GM19035 (cell line): ENCODE results near the gene INSM1.

Experiments
- ATAC-seq: cut with Tn5 transposase; IDR thresholded peaks from one replicate; pipeline ENCODE4 v1.9.1; 2021; ENCODE audit not compliant: unreplicated experiment

Gene INSM1

DNA sequence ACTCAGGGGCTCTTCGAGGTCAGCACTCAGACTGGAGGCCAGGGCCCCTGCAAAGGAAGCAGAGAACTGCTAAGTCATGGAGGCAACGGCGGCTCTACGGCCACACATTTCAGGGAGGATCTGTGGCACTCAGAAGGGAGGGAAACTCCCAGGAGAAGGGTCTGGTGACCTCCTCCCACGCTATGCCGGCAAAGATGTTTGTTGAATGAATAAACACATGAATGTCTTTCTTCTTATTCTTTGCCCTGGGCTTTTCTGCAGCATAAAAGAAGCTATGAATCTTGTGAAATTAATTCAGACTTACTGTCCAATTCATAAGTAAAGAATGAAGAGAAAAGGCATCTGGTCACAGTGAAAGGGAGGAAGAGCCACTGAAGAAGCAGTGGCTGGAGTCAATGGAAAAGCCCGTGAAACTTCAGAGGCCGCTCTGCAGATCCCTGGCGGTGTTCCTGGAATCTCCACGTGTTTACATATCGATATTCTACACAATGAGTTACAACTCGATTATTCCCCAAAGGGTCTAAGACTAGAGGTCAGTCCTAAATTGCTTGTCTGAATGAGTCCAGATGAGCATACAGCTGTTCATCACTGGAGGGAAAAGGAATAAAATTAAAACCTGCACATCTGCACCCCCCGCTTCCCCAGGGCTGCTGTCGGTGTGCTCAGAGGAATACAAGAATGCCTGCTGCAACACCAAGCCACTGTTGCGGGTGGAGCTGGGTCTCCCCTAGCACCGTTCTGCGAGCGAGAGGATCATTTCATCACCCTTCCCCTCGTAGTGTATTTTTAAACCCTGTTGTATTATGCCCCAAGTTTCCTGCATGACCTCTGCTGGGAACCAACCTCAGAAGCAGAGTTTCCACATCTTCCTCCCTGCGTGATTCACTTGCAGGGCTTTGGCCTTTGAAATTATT is 25.6 kb downstream of the INSM1 start:
- no peak for ATAC-seq

DNA sequence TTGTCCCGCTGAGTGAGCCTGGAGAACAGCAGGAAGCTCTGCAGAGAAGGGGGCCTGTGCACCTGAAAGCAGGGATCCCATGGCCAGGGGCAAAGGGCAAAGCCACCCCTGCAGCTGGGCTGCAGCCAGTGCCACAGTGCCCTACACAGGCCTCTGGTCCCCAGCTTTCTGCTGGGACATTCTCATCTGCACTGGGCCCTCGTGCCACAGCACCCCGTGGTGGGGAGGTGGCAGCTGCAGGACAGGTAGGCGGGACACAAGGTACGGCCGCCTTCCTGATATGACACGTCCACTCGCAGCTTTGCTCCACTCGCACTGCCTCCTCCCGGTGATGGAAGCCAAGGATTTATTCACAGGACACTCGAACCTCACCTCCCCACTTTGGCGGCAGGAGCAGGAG is 27.2 kb downstream of the INSM1 start:
- no peak for ATAC-seq

DNA sequence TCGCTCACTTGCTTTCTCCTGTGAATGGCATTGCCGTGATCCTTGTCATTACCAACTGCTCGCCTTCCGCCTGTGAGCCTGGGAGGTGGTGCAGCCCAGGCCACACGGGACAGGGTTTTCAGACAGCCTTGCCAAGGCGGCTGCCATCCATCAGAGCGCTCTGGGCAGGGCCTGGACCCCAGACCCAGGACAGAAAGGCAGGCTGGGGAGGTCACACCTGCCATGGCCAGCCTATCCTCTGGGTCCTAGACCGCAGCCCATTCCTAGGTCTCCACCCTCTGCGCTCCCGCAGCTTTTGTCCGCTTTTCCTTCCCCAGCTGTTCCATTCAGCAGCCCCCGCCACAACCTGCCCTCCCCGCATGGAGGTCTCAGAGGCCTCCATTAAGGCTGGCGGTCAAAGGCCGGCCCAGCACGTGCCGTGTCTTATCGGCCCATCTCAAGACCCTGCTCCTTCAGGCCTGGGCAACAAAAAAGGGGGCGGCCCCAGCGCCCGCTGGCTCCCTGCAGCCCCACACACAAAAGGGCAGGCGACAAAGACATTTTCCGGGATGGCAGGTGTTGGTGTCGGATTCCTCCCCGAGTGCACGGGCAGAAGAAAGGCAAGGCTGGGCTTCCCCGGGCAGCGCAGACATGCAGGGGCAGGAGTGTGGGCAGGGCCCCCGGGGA is 28.1 kb downstream of the INSM1 start:
- no peak for ATAC-seq

DNA sequence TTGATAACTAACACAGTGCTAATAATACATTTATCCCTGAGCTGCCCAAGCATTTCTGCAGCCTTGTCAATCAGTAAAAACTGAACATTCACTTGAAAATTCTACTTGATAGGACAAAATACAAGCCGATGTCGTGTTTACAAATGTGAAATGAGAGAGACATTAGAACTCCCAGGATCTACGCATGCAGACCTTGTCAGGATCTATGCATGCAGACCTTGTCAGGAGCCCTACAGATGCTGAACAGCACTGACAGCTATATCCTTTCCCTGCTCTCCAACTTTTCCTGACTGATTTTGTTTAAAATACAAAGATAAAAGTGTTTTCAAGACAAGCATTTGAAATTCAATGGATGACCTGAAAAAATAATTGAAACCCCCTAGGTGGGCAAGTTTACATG is 28.9 kb downstream of the INSM1 start:
- ATAC-seq: no peak

DNA sequence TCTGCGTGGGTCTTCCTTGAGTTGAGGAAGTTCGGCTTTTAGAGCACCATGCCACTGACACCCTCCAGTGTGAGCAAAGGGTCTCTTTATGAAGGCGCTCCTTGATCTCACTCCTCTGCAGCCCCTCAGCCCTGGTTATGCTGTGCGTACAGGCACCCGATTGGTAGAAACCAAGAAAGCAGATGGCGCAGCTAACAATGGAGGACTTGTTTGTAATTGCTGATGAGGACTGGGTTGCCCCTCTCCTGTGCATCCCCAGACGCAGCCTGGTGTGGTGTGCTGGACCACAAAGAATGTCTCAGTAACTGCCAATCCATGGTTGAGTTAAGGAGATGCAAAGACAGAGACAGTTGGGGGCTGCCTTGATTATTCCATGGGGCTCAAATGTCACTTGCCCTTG is 30.2 kb downstream of the INSM1 start:
- no peak for ATAC-seq

DNA sequence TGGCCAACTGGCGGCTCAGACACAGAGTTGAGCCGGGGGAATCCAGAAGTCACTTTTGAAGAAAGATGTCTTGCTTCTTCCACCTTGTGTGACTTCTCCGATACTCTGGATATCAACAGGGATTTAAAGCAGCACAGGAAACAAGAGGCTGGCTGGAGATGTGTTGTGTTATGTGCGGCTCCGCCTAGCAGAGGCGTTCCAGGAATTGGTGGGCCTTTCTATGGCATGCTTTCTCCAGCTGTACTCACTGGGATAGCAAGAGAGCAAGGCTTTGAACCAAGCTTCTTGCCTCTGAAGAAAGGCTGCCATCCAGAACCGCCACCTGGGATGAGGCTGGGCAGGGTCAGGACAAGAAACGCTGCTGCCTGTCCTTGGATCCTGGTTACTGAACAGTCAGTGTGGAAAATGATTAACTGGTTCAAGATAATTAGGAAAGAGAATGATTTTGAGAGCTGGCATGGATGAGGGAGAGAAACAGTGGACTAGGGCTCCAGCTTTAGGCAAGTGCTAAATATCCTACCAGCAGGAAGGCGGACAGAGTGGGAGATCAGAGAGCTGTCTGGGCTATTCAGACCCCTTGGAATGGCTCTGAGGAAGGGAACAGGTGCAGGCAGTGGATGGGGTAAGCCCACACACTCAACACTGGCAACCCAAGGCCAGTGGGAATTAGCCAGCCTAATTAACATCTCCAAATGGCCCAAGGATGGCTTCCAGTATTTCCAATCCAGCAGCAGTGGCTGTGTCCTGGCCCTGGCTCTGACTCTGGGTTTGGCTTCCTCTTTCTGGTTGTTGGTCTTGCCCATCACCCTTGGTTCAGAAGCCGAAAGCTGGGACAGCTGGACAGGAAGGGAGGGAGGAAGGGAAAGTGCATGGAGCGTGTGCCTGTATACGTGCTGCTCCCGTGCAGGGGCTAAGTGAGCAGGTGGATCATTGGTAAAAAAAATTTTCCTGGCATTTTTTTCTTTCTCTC is 31.9 kb downstream of the INSM1 start:
- no peak for ATAC-seq

DNA sequence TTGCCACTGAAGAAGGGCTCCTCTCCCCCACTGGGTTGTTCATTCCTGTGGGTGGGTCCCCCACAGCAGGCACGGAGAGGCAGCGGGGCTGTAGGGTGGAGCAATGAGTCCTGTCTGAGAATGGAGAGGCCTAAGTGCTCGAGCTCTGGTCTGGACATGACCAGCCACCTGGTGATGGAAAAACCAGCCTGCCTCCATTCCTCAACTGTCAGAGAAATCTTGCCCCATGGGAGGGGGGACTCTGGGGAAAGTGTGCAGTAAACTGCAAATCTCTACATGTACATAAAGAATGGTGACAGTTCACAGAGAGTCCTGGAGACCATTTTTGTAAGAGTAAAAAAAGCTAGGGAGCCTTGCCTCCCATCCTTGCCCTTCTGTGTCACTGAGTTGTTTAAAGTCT is 34.1 kb downstream of the INSM1 start:
- no peak for ATAC-seq

DNA sequence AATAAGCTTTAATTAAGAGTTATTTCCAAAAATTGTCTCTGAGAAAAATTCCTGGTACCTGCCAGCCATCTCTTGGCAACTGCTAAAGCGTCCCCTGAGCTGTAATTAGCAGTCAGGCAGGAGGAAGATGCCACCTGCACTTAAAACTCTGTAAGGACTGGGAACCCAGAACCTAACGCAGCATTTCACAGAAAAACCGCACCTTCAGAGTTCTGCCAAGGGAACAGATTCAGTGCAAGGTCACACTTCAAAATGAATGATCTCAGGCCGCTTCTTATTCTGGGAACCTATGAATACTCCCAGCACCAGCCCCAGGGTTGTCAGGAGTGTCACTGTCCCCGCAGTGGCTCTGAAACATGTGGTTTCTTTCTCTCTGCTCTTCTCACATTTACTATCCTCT is 36.7 kb downstream of the INSM1 start:
- no peak for ATAC-seq

DNA sequence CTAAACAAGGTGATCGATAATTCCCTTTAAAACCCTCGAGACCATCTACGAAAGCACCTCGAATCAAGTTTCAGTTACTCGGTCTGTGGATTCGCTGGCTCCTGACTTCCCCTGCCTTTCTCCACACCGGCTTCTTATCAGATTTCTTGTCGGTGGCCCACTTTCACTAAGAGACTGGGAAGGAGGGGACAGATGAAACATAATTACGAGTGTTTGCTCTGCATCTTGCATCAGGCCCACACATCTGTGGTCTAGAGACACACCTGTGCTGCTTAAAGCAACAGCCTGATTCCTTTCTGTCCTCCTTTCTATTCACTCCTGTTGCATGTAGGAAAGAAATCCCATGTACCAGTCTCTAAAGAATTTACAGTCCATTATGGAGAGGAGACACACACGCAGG is 37.7 kb downstream of the INSM1 start:
- ATAC-seq: no peak

DNA sequence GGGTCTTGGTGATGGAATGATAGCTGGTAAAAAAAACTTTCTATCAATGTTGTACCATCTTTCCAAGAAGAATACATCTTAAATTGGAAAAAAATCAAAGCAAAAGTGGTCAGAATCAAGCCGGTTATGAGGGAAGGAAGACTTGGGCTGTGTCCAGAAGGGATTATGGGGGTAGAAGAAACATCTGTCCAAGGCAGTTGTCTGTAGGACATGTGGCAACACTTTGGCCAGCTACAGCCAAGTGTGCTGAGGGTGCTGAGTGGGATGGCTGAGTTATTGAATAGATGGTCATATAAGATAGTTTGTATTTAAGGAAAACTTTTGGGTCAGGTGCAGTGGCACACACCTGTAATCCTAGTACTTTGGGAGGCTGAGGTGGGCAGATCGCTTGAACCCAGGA is 38.4 kb downstream of the INSM1 start:
- ATAC-seq: no peak

DNA sequence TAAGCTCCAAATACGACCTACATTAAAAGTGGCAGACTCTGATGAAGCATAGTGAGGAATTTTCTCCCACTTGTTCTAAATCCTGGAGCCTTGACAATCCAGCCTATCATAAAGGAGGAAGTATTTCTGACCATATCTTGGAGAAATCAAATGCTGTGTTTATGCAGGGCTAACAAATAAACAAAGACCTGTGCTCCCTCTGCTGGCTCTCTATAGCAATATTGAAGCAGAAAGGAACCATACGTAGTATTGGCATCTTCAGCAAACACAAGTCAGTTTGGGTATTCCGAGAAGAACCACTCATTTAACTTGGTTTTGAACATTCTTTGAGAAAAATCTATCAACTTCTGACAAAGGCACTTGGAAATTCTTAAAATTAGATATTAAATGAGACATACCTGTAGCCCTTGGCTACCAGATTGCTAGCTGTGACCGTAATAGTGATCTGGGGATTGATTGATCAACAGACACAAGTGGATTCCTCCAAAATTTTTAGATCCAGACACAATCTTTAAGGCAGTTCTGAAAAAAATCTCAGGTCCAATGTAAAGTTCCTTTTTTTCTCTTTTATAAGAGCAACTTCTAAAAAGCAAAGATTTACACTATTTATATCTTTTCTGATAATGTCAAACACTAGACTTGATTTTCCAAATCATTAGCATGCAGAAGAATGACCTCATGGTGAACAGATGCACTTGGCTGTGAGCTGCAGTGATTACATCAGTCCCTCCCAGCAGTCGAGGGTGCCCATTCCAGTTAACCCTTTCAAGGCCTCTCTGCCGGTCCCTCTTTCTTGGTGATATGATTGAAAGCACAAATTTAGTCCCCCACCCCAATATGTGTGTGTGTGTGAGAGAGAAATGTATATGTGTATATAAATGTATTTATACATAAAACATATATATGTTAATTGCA is 40.2 kb downstream of the INSM1 start:
- no peak for ATAC-seq

DNA sequence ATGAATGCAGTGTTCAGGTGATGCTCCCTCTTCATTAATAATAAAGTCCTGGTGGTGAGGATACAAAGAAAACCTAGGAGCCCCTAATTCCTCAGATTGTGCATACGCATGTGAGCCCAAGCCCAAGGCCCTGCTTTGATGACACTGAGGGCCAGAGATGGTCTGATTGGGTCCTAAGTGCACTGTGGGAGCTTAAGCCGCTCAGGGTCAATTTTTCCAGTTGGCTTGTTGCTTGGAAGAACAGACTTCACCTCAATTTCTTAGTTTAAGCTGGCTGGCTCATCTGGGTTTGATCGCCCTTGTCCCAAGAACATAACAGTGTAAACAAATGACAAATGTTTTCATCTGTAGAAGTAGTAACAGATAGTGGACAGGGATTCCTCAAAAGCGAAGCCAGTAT is 41.4 kb downstream of the INSM1 start:
- ATAC-seq: no peak

DNA sequence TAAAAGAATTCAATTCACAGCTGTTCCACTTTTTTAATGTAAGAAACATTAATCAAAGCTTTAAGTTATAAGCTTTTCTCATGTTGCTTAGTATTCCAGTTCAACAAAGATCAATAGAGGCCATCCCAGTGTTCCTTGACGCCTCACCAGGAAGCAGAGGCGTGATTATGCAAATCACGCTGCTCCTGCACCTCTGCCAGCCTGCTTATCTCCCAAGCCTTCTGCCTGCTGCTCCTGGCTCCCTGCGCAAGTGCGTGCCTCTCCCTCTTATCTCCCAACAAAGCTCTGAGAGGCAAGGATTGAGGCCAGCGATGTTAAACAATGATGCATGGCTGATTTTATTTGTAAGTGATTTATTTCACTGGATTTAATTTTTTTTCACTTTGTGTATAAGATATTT is 42.8 kb downstream of the INSM1 start:
- ATAC-seq: no peak

DNA sequence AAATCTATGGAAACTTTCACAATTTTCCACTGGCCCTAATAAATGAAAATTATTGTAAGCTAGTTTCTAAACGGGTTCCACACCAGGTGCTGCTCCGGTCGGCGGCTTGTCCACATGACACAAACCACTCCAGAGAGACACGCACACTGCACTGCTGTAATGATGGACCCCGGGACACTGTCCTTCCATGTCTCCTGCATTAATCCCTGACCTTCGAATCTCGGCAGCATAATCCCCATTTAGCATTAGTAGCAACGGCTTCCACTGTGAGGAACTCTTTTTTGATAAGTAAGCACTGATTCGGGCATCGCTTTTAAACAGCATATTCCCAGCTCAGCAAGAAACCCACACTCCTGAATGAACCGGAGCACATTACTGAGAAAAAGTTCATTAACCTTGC is 43.5 kb downstream of the INSM1 start:
- ATAC-seq: no peak

DNA sequence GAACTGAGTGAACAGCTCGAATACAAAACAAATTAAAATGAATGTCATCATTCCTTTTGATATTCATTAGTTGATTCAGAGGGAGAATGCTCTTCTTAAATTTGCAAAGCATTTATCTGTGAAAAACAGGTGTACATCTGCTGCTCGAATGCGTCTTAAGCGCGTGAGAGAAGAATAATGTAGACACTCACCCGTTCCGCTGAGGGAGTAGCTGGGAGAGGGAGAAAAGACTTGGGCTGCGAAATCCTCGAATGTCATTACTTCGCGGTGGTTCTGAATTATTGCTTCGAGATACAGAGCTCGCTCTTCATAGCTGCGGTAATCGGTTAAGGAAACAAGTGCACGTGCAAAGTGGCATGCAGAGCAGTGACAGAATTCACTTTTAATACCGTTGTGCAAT is 43.9 kb downstream of the INSM1 start:
- ATAC-seq: no peak

DNA sequence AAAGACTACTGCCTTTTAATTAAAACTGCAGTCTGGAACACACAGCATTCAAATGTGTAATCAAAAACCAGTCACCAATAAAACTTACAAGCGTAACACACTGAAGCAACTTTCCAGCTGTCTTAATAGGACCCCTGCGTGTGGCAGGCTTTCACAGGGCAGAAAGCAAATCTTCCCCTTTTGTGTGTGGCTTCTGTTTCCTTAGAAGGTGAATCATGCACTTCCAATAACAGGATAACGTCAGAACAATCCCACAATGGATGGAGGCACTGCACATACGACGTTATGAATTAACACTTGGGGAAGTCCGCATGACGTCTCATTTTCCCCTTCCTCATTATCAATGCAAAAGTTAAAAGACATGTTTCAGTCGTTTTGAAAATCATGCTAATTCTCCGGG is 44.8 kb downstream of the INSM1 start:
- ATAC-seq: no peak

DNA sequence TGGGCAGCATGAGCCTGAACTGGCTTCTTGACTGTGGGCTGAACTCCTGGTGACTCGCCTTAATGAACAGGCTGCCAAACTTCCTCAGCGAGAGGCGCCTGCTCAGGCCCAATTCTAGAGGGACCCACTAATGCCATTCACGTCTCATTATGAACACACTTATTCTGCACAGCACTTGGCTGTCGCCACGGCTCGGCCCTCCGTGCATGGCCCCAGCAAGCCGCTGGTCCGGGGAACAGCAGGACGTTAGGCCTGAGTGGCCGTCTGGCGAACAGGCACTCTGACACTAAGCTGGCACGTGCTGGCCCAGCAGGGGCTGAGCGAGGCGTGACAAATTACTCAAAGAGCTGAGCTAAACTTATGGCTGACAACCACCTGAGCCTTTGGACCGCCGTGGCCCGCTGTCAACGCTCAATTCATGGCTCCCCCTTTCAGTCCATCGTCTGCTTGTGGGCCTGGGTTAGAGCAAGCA is 45.9 kb downstream of the INSM1 start:
- ATAC-seq: no peak

DNA sequence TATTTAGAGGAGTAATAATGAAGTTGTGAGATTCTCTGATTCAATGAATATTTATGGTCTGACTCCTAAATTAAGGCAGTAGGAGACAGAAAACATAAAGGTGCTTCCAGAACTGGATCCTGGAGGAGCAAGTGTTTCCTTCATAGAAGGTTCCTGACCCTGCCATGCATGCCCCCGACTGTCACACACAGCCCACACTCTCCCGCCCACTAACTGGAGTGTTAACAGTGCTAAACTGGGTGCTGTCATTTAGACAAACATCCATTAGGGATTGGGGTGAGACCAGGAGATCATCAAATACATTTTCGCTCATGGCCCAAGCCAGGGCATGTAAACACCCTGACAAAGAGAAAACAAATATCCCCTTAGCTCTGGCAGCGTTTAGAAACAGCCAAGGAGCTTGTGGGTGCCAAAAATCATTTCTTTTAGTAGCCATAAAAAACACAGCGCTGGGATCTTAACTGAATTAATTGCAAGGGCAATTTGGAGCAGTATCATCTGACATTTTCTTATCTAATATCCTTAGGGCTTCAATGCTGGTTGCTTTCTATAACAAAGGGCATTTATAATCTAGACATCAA is 46.8 kb downstream of the INSM1 start:
- no peak for ATAC-seq

DNA sequence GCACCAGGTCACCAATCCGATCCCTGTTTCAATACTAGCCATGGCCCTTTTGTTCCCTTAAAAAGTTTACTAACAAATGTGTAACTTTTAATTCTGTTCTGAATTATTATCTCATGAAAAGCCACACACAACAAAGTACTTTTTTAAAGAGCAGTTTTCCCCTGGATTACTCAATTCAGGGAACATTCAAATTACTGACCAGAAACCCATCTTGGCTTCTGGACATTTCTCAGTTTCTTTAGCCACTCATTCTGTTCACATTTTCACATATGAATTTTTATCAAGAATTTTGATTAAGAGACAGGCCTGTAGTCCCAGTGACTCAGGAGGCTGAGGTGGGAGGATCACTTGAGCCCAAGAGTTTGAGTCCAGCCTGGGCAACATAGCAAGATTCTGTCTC is 47.4 kb downstream of the INSM1 start:
- no peak for ATAC-seq
